Stomach (tissue), 4 donors: ENCODE measurements around the gene CYYR1.

Experiments
- POLR2A ChIP-seq, 4 donors: fragments of 450-650 bp; IDR thresholded peaks; one replicate each; pipeline ENCODE4 v1.6.1; 2016; ENCODE audit warnings: antibody characterized with exemption in 4 of 4, control low read depth in 2 of 4, mild to moderate bottlenecking in 1 of 4, moderate library complexity in 1 of 4
- POLR2AphosphoS5 ChIP-seq, 3 donors: sonication (generic); formaldehyde crosslinking; IDR thresholded peaks; one replicate each; pipeline ENCODE4 v1.6.1; 2016; ENCODE audit warnings: antibody characterized with exemption in 3 of 3

DNA sequence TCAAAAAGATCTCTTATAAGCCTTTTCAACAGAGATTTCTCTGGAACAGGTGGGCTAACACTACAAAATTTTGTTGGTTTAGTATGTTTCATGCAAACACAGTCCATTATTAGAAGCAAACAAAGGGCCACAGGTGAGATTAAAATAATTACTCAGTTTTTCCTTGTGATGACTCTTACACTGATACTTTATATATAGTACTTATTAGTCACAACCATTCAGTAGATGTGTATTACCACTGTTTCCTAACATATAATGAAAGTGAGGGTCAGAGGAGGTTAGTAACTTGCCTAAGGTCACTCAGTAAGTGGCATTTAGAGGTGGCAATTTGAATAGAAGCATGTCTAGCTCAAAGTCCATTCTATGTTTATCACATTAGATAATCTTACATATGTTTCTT is 44.2 kb downstream of the CYYR1 start:
- TF ChIP-seq POLR2A (IDR thresholded peaks at IDR 0.05): no peak
- no peak for TF ChIP-seq POLR2AphosphoS5 (IDR thresholded peaks at IDR 0.05)
